Kidney capillary endothelial cell (primary cell): ENCODE data around the gene POLD4.

Experiments
- DNase-seq: peaks from one replicate; pipeline ENCODE4 v3.0.0-alpha.2; 2018; ENCODE audit warnings: low spot score

Gene POLD4

GRCh38 chr11:67387518-67387917 is 34.2 kb upstream of the POLD4 start:
- no peak for DNase-seq

DNA sequence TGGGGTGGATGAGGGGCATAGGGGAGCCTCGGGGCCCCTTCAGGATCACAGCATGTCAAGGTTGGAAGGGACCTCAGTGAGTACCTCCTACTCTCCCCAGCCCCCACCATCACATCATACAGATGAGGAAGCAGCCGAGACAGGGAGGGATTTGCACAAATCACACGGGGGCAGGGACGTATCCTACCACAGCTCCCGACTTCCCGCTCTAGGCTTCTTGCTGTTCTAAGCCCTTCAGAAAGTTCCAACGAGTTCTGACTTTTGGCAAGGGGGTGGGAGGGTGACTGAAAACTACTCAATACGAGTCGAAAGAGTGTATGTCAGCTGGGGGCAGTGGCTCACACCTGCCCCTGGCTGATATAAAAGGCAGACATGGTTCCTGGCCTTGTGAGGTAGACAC is 33.7 kb upstream of the POLD4 start:
- no peak for DNase-seq

DNA sequence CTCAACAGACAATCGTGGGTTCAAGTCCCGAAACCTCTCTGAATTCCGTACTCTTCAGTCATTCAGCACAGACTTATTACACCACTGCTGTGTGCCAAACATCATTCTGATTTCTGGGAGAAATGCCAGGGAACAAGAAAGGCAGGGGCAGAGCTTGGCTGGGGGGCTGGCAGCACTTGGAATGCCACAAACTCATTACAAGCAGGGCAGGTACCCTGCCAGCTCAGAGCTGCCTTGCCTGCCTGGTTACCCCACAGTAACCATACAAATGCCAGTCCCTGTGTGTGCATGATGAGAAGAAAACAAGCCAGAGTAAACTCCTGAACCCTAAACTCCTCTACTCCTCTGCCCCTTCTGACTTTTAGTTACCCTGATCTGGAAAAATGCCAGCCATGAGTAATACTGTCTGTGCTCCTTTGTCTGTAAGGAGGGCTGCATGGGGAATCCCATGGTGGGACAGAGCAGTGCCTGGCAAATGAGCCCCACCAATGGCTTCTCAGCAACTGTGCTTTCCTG is 31.6 kb upstream of the POLD4 start:
- no peak for DNase-seq

- DNase-seq: peak; percentile 75
Measured at GRCh38 chr11:67382276-67383136, 29.2 kb upstream of the POLD4 start.

- no peak for DNase-seq
Measured at GRCh38 chr11:67381244-67381972, 28.1 kb upstream of the POLD4 start.

- DNase-seq: no peak
Measured at GRCh38 chr11:67379061-67380058, 26.0 kb upstream of the POLD4 start.

DNA sequence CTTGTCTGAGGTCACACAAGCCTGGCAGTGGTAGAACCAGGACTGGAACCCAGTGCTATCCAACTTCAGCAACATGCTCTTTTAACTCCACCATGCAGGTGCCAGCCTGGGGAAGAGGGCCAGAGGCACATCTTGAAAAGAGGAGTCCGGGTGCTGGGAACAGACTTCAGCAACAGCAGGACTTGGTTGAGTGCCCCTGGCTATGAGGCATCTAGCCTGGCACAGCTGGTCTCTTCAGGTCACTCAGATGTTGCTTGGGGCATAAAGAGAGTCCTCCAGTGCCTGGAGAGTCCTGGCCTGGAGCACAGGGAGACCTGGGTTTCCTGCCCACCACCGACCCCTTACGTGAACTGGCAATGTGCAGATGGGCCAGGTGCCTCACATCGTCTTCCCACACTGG is 25.2 kb upstream of the POLD4 start:
- DNase-seq: no peak

DNA sequence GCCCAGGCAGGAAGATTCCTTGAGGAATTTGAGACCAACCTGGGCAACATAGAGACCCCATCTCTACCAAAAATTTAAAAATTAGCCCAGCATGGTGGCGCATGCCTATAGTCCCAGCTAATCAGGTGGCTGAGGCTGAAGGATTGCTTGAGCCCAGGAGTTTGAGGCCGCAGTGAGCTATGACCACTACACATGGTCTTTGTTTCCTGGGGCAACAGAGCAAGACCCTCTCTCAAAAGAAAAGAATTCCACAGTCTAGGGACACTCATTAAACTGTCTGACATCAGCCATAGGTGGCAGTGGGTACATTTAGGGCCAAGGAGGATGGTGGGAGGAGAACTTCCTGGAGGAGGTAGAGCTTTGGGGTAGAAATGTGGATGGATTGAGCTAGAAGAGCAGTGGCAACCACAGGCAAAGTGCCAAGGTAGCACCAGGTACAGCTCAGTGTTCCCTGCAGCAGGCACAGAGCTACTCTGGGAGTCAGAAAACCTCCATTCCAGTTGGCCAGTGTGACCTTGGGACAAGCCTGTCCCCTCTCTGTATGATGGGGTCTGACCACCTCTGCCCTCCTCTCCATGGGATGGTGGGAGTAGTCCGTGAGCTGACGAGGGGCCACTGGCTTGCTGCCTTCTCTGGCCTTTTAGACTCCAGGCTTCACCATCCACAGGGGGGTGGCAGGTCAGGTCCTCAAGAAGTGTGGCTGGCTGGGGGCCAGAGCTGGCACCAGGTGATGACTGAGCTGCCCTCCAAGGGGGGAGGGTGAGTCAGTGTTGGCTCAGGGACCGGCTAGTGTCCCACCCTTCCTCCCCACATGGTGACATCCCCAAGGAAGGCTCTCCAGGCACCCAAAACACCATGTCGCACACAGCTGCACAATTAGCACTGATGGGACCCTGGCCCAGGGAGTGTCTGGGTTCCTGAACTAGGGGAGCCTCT is 23.8 kb upstream of the POLD4 start:
- DNase-seq: no peak

DNA sequence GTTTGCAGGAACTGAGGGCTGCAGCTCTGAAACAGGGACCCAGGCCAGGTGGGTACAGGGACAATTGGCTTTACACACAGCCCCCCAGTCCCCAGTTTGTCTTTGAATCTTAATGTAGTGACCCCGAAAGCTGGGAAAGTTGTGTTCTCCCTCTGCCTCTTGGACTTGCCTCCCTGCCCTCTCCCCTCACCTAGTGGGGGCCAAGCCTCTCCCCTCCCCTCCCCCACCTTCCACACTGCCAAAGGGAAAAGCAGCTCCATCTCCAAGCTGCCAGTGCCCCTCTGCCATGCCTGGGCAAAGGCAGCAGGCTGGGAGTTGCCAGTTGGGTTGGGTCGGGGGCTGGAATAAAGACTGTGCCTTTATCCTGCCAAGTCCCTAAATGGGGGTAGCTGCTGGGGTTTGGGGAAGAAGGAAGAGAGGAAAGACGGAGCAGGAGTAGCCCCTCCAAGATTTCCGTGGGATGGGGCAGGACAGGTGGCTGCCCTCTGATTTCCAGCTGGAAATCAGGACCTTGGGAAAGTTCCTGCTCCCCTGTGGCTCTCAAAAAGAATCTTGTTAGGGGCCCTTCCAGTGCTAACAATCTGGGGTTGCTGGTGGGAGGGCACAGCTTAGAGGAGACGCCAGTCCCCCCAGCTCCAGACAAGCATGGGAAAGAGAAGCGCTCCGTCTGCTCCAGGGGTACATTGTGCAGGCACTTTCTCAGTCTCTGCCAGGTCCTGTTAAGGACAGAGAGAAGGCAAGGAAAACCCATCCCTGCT is 22.9 kb upstream of the POLD4 start:
- no peak for DNase-seq

DNA sequence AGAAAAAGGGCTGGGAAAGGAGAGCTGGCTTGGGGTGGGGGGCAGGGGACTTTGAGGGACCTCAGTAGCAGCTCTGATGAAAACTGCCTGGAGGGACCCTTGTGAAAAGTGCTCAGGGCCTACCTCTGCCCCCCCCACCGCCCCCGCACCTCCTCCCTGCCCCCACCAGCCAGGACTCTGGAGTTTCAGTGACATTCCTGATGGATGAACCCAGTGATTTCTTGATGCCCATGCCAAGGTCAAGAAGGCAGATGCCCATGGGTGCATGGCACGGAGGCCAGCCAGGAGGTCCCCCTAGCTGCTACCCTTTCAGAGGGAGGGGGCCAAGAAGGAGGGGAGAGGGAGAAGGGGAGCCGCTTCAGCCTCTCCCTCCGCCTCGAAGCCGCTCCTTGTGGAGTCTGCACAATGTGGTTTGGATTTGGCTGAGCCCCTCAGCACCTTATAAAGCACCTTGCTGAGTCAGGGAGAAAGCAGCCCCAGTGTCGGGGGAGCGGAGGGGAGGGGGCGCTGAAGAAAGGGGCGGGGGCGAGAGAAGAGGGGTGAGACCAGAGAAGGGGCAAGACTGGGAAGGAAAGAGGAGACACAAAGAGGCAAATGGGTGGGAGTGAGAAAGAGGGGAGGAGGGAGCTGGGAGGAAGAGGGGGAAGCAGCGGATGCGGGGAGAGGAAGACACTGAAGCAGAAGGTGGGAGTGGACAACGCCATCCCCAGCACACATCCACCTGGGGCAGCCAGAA is 22.1 kb upstream of the POLD4 start:
- no peak for DNase-seq

DNA sequence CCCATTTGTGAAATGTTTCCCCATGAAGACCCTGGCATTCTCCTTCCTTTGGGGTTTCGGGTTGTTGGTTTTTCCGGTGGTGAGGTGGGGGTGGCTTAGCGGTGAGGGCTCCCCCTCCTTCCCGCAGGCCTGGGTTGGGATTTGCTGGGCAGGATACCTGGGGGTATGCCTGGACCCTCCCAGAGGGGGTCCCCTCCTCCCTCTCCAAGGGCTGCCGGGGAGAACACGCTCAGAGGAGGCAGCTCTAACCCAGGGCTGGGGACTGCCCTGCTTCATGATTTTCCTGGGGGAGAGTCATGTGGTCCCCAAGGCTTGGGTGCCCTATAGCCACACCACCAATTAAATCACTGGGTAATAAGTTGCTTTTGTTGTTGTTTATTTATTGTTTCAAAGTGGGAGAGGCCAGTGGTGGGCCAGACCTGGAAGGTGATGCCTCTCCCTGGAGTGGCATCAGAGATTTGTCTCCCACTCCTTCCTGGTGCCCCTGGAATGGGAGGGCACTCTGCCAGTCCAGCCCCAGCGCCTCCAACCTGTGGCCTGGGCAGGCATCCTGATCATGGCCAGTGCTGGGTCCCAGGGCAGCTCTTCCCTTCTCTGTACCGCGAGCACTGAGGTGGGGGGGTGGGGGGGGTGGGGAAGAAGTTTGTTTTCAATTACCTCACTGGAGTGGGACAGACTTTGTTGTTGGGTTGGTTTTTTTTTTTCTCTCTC is 21.4 kb upstream of the POLD4 start:
- no peak for DNase-seq

DNA sequence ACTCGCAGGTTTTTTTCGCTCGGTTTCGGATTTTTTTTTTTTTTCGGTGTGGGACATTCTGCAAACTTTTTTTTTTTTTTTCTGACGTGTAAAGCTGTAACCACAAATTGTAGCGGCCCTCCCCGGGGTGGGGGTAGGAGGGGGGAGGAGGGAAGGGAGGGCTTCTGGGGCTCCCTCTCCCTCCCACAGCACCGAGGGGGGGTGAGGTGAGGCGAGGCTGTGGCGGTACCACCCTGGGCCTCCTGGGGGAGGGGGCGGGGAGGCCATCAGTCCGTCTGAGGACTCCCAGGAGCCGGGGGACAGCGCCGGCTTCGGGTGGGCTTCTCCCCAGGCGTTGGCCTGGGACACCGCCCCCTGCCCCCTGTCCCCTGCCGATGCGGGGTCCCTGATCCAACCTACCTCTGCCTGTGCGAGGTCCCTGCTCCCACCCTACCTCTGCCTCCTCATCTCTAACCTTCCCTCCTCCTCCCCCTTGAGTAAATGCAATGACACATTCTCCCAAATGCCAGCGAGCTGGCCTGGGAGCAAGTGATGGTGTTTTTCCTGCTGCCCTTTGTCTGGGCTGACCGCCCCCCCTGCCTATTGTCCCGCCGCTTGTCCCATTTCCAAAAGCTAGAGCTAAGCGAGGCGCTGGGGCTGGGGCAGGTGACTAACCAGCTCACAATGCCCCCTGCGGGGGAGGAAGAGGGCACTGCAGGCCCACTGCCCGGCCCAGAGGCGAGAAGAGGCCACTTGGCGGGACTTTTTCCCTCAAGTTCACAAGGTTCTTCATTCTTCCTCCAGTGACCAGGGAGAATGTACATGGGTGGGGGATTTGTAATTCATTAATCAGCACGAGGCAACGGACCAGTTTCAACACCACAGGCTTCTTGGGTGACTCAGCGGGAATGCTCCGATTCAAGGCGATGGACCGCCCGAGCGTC is 20.6 kb upstream of the POLD4 start:
- DNase-seq: peak; percentile 85

GRCh38 chr11:67372993-67373647 is 19.8 kb upstream of the POLD4 start, which contains the start of gene CLCF1:
Gene CLCF1, minus strand, starts transcription at chr11:67373598. Its CDS starts 59 bp downstream, at chr11:67373539.
- DNase-seq: no peak

- DNase-seq: no peak
Measured at GRCh38 chr11:67372321-67372992, 19.1 kb upstream of the POLD4 start.

GRCh38 chr11:67371911-67372320 is 18.6 kb upstream of the POLD4 start:
- no peak for DNase-seq

GRCh38 chr11:67371189-67371910 is 18.0 kb upstream of the POLD4 start:
- DNase-seq: no peak
